HG02642 (cell line): Measurements from ENCODE around the gene MPI.
"Not testable (repeated sequence)": the region's sequence is repeated elsewhere in the genome, so short reads cannot be mapped to it uniquely, and the experiment has no call there.

Experiments used
- ATAC-seq: cut with Tn5 transposase; IDR thresholded peaks from one replicate; pipeline ENCODE4 v1.9.1; 2021; ENCODE audit warnings: mild to moderate bottlenecking; ENCODE audit not compliant: unreplicated experiment, poor library complexity

Gene MPI

DNA sequence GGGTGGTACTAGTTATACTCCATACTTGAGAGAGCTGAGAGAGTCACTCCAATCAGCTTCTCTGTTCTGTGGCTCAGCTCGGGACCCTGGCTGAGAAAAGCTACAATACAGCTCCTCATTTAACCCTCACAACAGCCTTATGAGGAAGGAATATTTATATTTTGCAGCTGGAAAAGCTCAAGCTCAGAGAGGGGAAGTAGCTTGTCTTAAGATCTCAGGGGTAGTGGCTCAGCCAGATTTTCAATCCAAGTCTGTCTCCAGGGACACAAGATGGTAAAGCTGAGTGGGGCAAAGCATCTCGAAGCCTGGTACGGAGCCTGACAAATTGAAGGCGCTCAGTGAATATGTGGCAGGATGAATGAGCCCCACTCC is 31.5 kb upstream of the MPI start:
- no peak for ATAC-seq

DNA sequence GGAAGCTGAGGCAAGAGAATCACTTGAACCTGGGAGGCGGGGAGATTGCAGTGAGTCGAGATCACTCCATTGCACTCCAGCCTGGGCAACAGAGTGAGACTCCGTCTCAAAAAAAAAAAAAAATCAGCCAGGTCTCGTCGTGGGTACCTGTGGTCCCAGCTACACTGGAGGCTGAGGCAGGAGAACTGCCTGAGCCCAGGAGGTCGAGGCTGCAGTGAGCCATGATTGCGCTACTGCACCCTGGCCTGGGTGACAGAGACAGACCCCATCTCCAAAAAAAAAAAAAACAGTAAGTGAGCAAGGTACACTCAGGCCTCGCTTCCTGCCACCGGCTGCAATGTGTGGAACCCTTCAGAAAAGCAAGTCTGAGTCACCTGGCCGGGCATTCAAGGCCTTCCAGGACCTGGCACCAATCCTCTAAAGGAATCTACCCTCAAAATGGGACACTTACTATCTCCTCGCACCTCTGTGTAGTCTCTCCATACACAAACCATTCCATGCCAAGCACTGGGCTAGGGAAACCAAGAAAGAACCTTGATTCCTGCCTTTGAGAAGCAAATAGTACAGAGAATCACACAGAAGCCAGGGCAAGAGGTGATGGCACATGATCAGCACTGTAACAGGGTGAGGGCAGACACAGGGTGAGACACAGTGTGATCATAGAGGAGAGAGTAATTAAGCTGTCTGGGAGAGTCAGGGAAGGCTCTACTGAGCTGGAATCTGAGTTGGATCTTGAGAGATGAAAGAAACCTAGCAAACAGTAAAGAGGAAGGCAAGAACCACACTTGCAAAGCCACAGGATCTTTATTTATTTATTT is 26.4 kb upstream of the MPI start:
- no peak for ATAC-seq

DNA sequence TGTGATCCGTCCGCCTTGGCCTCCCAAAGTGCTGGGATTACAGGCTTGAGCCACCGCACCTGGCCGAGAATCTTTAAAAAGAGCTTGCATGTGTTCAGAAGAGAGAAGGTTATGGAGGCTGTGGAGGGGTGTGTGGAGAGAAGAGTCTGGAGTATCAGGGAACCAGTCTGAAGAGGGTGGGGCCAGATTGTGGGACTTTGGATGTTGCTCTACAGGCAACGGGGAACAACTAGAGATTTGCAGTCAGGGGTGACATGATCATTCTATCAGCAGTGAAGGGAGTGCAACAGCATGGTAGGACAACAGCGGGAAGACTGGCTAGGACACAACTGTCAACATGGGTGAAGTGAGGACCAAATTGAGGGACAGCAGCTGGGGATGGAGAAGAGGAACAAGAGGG is 25.5 kb upstream of the MPI start:
- no peak for ATAC-seq

DNA sequence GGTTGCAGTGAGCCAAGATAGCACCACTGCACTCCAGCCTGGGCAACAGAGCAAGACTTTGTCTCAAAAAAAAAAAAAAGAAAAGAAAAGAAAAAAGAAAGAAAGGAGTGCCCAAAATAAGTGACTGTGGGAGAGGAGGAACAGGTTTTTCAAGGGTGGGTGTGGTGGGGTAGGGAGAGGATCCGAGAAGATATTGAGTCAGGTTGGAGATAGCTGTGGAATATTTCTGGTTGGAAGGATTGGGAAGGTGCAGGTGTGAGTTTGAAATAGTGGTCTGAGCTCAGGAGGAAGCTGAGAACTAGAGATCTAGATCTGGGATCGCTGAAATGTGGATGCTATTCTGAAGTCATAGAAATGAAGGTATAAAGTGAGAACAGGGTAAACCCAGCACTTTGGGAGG is 24.5 kb upstream of the MPI start:
- no peak for ATAC-seq

DNA sequence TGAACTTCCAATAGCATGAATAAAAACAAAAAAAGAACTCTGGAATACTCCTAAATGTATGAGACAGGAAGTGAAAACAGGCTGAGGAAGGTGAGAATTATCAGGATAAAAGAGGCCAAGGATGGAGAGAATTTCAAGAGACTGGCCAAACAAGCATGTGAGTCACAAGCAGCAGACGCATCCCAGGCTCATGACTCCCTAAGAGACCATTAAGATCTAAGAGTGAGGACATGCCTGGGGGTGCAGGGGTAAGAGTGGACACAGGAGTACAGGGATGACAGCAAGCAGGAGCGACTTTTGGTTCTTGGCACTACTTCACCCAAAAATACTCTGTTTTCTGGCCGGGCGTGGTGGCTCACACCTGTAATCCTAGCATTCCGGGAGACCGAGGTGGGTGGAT is 23.8 kb upstream of the MPI start:
- ATAC-seq = no peak

DNA sequence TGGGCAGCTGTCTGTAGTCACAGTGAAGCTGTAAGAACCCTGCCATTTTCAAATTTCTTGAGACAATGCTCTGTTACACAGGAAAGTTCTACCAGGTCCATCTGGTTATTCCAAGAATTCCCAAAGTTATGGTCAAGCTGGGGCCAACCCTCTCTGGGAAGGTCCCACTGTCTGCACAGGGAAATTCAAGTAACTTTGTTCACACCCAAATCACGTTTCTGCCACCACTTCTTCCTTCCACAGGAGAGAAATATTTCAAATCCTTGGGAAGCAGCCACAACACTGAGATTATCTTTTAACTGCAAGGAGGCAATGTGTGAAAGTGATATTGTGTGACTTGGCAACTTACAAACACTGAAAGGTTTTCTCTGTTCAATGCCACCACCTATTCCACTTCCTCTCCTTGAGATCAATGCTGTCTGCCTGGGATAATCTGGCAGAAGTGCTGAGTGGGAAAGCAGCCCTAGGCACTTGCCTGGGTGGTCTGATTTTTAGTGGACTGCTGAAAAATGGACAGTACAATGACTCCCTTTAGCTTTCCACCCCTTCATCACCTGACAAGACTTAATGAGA is 22.3 kb upstream of the MPI start:
- no peak for ATAC-seq

DNA sequence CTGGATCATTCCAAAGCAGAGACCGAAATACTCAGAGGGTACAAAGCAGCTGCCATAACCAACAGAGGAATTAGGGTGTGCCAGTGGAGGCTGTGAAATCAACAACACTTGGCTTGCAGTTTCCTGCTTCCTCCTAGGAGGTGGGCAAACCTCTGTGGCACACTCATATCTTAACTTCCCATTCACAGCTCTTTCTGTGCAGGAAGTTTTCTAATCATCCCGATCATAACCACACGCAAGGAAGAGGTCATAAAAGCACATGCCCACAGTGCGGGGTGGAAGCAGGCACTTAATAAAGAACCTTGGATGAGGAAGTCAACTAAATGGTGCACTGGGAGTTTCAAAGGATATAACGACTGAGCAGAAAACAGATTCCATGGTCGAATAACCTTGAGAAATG is 21.8 kb upstream of the MPI start:
- no peak for ATAC-seq

DNA sequence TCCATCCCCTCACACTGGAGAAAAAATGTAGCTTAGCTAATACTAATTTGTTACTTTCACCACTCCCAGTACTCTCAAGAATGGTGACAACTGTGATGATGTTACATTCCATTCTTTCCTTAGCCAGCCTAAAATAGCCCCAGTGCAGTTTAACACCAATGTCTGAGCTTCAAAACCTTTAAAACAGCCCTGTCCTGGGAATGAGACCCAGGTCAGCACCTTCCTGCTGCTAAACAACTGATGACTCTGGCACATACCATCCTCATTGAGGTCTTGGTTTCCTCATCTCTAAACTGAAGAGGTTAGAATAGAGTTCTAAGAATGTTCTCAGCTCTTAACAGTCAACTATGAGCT is 20.5 kb upstream of the MPI start:
- ATAC-seq = no peak

DNA sequence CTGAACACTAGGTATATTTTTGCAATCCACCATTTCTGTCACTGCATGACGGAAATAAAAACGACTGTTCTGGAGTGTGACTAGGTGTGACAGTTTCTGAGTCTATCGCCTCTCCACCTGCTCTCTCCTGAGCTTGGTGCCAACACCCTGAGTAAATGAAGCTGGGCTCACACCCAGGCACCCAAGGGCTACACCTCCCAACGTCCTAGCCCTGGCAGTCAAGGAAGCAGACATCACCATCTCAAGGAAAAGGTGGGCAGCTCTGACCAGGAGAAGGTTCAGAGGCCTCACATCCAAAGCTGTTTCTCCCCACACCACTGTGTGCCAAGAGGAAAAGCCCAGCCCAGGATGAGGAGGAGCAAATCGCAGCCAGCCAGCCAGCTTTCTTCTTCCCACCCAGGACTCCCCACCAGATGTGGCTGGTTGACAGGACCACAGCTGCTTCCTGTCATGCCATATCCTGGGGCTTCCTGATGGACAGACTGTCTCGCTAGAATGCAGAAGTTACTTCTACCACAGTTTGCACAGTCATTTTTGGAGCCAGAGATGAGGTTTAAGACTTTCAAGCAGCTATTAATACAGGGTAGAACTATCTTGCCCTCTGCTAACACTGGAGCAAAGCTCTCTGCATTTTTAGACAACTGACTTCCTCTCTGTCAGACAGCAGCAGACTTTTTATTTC is 20.0 kb upstream of the MPI start:
- ATAC-seq = peak; percentile 44

DNA sequence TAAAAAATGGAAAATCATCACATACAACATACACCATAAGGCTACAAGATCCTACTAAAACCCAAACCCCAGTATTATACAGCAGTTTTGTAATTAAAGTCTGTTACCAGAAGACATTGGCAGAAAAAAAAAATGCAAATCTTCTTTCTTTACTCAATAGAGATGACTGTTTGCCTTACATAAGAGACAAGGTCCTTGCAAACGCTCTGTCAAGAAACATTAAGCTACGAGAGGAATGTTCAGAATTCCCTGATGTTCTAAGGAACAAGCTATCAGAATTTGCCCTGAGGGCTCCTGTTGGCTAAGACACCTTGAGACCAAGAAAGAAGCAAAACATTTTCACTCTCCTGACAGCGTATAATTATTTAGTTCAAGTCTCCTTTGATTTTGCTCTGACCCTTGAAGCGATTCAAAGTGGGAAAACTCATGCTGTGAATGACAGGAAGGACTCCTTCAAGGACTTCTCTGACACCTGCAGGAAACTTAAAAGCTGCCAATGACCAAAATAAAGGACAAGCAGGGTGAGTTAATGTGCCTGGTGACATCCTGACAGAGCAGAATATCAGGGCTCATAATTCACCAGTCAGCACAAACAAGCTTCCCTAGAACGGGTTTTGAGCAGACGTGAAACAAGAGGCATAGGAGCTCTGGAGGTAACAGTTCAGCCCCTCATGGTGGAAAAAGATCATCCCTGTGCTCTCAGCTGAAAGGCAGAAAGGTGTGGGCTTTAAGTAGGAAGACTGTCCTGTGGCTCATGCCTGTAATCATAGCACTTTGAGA is 19.2 kb upstream of the MPI start:
- no peak for ATAC-seq

DNA sequence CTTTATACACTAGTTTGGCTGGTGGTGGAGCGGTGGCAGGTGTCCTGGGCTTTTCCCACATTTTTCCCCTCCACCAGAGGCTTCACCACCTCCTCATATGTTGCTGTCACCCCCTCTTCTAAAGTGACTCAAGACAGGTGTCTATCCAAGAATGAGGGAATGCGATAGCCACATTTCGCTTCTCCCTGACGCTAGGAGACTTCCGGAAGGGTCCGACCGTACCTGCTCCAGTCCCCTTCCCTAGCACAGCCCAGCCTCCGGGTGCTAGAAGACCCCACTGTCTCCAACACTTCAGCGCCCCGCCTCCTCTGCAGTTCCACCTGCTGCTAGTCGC is 17.2 kb upstream of the MPI start:
- no peak for ATAC-seq

DNA sequence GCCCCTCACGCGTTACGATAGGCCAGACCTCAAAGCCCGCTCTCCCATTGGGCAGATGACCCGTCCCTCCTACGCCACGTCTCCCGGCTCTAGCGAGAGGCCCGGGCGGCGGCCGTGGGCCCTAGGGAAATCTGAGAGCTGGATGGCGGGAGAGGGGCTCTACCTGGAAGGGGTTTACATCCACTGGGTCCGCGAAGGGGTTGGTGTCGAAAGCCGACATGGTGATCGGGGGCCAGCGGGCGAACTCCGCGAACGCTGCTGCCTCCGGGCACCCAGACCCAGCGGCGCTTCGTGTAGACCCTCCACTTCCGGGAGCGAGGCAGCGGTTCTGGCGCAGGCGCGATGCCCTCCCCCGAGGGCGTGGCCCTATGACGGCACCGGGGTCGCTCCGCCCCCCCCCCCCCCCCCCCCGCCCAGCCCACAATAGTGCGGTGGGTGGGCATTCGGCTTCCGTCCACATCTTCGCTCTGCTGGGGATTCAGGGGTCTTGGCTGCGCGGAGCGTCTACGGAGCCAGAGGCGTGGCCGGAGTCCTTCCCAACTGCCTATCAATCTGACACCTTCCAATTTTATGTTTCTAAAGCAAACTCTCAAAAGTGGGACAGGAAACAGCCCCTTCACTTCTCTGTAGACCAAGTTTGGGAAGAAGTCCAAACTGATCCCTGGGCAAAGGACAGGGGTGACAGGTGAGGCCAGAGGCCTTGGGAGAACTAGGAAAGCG is 16.6 kb upstream of the MPI start, which contains the start of gene SCAMP2:
Gene SCAMP2 (minus strand): TSS at position 330 of the 720 bp plus-strand sequence. CDS start 110 bp downstream, at position 220.
- peak; percentile 86 for ATAC-seq

DNA sequence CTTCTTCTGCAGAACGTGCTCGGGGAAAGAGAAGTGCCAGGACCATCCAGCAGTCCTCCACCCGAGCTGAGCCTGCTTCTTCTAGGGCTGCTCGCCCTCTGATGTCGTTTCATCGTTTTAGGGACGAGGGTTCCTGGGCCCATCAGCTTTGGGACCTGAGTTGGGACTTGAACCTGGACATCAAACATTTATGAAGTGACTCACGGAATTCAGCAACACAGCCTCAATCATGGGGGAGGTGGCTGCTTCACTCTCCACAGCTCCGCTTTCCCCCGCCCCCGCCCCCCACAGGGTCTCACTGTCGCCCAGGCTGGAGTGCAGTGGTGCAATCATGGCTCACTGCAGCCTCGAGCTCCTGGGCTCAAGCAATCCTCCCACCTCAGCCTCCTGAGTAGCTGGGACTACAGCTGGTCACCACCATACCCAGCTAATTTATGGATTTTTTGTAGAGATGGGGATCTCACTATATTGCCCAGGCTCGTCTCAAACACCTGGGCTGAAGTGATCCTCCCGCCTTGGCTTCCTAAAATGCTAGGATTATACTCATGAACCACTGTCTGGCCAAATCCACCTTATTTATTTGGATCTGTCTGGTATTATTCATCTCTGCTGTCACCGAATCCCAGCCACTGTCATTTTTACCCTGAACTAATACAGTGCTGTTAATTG is 16.0 kb upstream of the MPI start:
- ATAC-seq = no peak

DNA sequence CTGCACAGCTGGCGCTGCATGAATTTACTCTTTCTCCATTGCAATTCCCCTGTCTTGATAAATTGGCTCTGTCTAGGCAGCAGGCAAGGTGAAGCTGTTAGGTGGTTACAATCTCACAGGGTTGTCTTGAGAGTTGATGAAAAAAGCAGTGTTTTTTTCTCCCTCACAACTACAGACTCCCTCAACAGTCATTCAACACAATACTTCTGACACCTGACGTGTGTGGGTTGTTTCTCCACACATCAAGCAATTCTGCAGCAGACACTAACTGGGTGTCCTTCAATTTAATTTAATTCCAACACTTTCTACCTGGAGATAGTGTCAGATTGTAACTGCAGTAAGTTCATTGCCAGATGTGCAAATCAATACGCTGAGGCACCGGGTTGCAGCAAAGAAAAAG is 11.6 kb upstream of the MPI start:
- ATAC-seq = no peak

DNA sequence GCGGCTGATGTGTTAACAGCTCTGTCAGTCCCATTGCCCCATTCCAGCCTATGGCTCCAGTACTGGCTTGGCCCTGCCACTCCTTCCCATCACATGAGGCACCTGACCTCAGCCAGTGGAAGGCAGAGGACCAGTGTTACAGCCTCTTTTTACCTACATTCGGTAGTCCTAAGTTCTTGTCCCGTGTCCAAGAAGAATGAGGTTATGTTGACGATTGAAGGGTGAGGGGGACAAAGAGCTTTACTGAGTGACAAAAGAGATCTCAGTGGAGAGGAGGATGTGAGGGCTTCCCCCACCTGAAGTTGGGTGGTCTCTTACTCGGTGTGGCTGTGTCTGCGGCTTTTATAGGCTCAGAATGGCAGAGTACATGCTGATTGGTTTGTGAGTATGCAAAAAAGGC is 7.3 kb upstream of the MPI start:
- no peak for ATAC-seq

DNA sequence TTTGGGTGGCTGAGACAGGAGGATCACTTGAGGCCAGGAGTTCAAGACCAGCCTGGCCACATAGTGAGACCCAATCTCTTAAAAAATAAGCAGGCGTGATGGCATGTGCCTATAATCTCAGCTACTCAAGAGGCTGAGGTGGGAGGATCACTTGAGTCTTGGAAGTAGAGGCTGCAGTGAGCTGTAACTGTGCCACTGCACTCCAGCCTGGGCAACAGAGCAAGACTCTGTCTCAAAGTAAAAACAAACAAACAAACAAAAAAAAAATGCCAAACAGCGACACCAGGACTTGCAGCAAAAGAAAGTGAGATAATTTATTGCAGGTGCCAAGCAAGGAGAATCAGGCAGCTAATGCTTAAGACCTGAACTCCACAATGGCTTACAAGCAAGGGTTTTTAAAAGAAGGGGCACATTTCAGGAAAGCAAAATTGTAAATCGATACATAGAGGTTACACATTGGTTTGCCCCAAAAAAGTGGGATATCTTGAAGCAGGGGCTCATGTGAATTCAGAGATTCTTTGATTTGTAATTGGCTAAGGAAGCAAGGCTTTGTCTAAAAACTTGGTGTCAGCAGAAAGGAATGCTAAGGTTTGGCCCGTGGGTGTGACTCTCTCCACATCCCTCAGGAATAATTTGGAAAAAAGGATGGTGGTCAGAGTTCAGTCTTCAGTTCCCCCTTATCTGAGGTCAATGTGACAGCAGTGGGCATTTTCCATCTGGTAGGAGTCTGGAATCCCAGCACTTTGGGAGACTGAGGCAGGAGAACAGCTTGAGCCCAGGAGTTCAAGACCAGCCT is 5.2 kb upstream of the MPI start:
- no peak for ATAC-seq

DNA sequence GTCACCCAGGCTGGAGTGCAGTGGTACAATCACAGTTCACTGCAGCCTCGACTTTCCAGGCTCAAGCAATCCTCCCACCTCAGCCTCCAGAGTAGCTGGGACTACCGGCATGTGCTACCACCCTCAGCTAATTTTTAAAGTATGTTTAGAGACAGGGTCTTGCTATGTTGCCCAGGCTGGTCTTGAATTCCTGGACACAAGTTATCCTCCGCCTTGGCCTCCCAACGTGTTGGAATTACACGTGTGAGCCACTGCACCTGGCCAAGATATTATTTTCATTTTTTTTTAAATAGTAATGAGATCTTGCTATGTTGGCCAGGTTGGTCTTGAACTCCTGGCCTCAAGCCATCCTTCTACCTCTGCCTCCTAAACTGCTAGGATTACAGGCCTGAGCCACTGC is 4.4 kb upstream of the MPI start:
- ATAC-seq = no peak

DNA sequence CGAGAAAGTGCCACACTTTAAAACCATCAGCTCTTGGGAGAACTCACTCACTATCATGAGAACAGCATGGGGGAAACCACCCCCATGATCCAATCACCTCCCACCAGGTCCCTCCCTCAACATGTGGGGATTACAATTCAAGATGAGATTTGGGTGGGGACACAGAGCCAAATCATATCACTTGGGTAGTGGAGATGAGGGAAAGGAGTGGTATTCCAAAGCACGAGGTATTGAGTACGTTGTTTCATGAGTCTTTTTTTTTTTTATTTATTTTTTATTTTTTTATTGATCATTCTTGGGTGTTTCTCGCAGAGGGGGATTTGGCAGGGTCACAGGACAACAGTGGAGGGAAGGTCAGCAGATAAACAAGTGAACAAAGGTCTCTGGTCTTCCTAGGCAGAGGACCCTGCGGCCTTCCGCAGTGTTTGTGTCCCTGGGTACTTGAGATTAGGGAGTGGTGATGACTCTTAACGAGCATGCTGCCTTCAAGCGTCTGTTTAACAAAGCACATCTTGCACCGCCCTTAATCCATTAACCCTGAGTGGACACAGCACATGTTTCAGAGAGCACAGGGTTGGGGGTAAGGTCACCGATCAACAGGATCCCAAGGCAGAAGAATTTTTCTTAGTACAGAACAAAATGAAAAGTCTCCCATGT is 2.2 kb upstream of the MPI start:
- not testable (repeated sequence) for ATAC-seq

DNA sequence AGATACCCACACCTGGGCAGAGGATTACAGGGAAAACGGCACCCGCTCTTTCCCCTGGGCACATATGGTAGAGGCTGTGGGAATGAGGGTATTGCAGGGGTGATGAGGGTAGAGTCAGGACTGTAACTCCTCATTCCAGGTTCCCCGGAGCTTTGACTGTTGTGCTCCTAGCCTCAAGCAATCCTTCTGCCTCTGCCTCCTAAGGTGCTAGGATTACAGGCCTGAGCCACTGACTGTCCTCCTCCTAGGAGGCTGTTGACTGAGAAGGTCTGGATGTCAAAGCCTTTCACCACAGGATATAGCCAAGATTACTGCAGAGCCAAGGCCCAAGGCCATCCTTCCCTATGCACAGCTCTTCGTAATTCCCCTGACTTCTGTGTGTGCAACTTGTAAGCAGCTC is 1.1 kb upstream of the MPI start:
- ATAC-seq = no peak
